ENCODE results near the gene BAIAP2.

The BAIAP2 gene

GRCh38 chr17:81097134-81097942 lies 62.4 kb downstream of the BAIAP2 start:
- H3K9me3 ChIP-seq (ENCODE audit: control insufficient read depth in 1 of 2, low read length in 2 of 2): no peaks in the 10 kb centered on the region
- no peak overlapping the region for H3K9ac ChIP-seq (ENCODE audit: low read depth in 1 of 2, low read length in 2 of 2)
- H3K27me3 ChIP-seq (ENCODE audit: control insufficient read depth in 1 of 2, insufficient read depth in 2 of 2, low read length in 2 of 2): no peaks in the 10 kb centered on the region
- H3K4me1 ChIP-seq (ENCODE audit: control insufficient read depth in 1 of 2, insufficient read depth in 2 of 2, low read length in 2 of 2): peaks cover 26 to 46% of the 10 kb centered on the region in 2 donors
- no peaks in the 10 kb centered on the region for H3K36me3 ChIP-seq (ENCODE audit: control insufficient read depth in 1 of 2, insufficient read depth in 2 of 2, low read length in 2 of 2)
- H3K4me3 ChIP-seq (ENCODE audit: low read depth in 1 of 2, low read length in 2 of 2): peak overlapping the region in 1 of 2 donors; percentile 40
- H3K27ac ChIP-seq (ENCODE audit: low read depth, low read length): no peak overlapping the region

GRCh38 chr17:81097943-81098308 lies 63.0 kb downstream of the BAIAP2 start:
- no peak overlapping the region for H3K27ac ChIP-seq (ENCODE audit: low read depth, low read length)
- H3K9me3 ChIP-seq (ENCODE audit: control insufficient read depth in 1 of 2, low read length in 2 of 2): no peaks in the 10 kb centered on the region
- H3K4me3 ChIP-seq (ENCODE audit: low read depth in 1 of 2, low read length in 2 of 2): no peak overlapping the region
- peaks cover 26 to 46% of the 10 kb centered on the region in 2 donors for H3K4me1 ChIP-seq (ENCODE audit: control insufficient read depth in 1 of 2, insufficient read depth in 2 of 2, low read length in 2 of 2)
- H3K27me3 ChIP-seq (ENCODE audit: control insufficient read depth in 1 of 2, insufficient read depth in 2 of 2, low read length in 2 of 2): no peaks in the 10 kb centered on the region
- H3K36me3 ChIP-seq (ENCODE audit: control insufficient read depth in 1 of 2, insufficient read depth in 2 of 2, low read length in 2 of 2): no peaks in the 10 kb centered on the region
- no peak overlapping the region for H3K9ac ChIP-seq (ENCODE audit: low read depth in 1 of 2, low read length in 2 of 2)

GRCh38 chr17:81099888-81100287 lies 64.9 kb downstream of the BAIAP2 start:
- Histone ChIP-seq H3K27me3 (ENCODE audit: control insufficient read depth in 1 of 2, insufficient read depth in 2 of 2, low read length in 2 of 2) (no peaks in the 10 kb centered on the region), H3K9me3 (ENCODE audit: control insufficient read depth in 1 of 2, low read length in 2 of 2) (no peaks in the 10 kb centered on the region), H3K4me3 (ENCODE audit: low read depth in 1 of 2, low read length in 2 of 2) (no peak overlapping the region), H3K9ac (ENCODE audit: low read depth in 1 of 2, low read length in 2 of 2) (no peak overlapping the region), H3K36me3 (ENCODE audit: control insufficient read depth in 1 of 2, insufficient read depth in 2 of 2, low read length in 2 of 2) (peaks cover 0 to 6% of the 10 kb centered on the region in 2 donors), H3K27ac (ENCODE audit: low read depth, low read length) (no peak overlapping the region), H3K4me1 (ENCODE audit: control insufficient read depth in 1 of 2, insufficient read depth in 2 of 2, low read length in 2 of 2) (peaks cover 17 to 35% of the 10 kb centered on the region in 2 donors)

GRCh38 chr17:81100668-81101067 lies 65.7 kb downstream of the BAIAP2 start:
- Histone ChIP-seq H3K36me3 (ENCODE audit: control insufficient read depth in 1 of 2, insufficient read depth in 2 of 2, low read length in 2 of 2) (peaks cover 0 to 6% of the 10 kb centered on the region in 2 donors), H3K9me3 (ENCODE audit: control insufficient read depth in 1 of 2, low read length in 2 of 2) (no peaks in the 10 kb centered on the region), H3K4me1 (ENCODE audit: control insufficient read depth in 1 of 2, insufficient read depth in 2 of 2, low read length in 2 of 2) (peaks cover 9 to 29% of the 10 kb centered on the region in 2 donors), H3K4me3 (ENCODE audit: low read depth in 1 of 2, low read length in 2 of 2) (no peak overlapping the region), H3K27ac (ENCODE audit: low read depth, low read length) (no peak overlapping the region), H3K27me3 (ENCODE audit: control insufficient read depth in 1 of 2, insufficient read depth in 2 of 2, low read length in 2 of 2) (no peaks in the 10 kb centered on the region), H3K9ac (ENCODE audit: low read depth in 1 of 2, low read length in 2 of 2) (no peak overlapping the region)

GRCh38 chr17:81101614-81102306 lies 66.8 kb downstream of the BAIAP2 start:
- H3K36me3 ChIP-seq (ENCODE audit: control insufficient read depth in 1 of 2, insufficient read depth in 2 of 2, low read length in 2 of 2): peaks cover 0 to 6% of the 10 kb centered on the region in 2 donors
- H3K27ac ChIP-seq (ENCODE audit: low read depth, low read length): no peak overlapping the region
- H3K9ac ChIP-seq (ENCODE audit: low read depth in 1 of 2, low read length in 2 of 2): no peak overlapping the region
- H3K4me1 ChIP-seq (ENCODE audit: control insufficient read depth in 1 of 2, insufficient read depth in 2 of 2, low read length in 2 of 2): peaks cover 4 to 22% of the 10 kb centered on the region in 2 donors
- no peaks in the 10 kb centered on the region for H3K27me3 ChIP-seq (ENCODE audit: control insufficient read depth in 1 of 2, insufficient read depth in 2 of 2, low read length in 2 of 2)
- no peak overlapping the region for H3K4me3 ChIP-seq (ENCODE audit: low read depth in 1 of 2, low read length in 2 of 2)
- no peaks in the 10 kb centered on the region for H3K9me3 ChIP-seq (ENCODE audit: control insufficient read depth in 1 of 2, low read length in 2 of 2)

GRCh38 chr17:81102352-81102751 lies 67.4 kb downstream of the BAIAP2 start:
- no peak overlapping the region for H3K9ac ChIP-seq (ENCODE audit: low read depth in 1 of 2, low read length in 2 of 2)
- no peak overlapping the region for H3K27ac ChIP-seq (ENCODE audit: low read depth, low read length)
- peaks cover 0 to 6% of the 10 kb centered on the region in 2 donors for H3K36me3 ChIP-seq (ENCODE audit: control insufficient read depth in 1 of 2, insufficient read depth in 2 of 2, low read length in 2 of 2)
- H3K9me3 ChIP-seq (ENCODE audit: control insufficient read depth in 1 of 2, low read length in 2 of 2): no peaks in the 10 kb centered on the region
- H3K4me1 ChIP-seq (ENCODE audit: control insufficient read depth in 1 of 2, insufficient read depth in 2 of 2, low read length in 2 of 2): peaks cover 0 to 16% of the 10 kb centered on the region in 2 donors
- H3K4me3 ChIP-seq (ENCODE audit: low read depth in 1 of 2, low read length in 2 of 2): no peak overlapping the region
- no peaks in the 10 kb centered on the region for H3K27me3 ChIP-seq (ENCODE audit: control insufficient read depth in 1 of 2, insufficient read depth in 2 of 2, low read length in 2 of 2)

- Histone ChIP-seq H3K27ac (ENCODE audit: low read depth, low read length) (no peak overlapping the region), H3K27me3 (ENCODE audit: control insufficient read depth in 1 of 2, insufficient read depth in 2 of 2, low read length in 2 of 2) (no peaks in the 10 kb centered on the region), H3K9me3 (ENCODE audit: control insufficient read depth in 1 of 2, low read length in 2 of 2) (no peaks in the 10 kb centered on the region), H3K36me3 (ENCODE audit: control insufficient read depth in 1 of 2, insufficient read depth in 2 of 2, low read length in 2 of 2) (peaks cover 0 to 6% of the 10 kb centered on the region in 2 donors), H3K4me3 (ENCODE audit: low read depth in 1 of 2, low read length in 2 of 2) (no peak overlapping the region), H3K9ac (ENCODE audit: low read depth in 1 of 2, low read length in 2 of 2) (no peak overlapping the region), H3K4me1 (ENCODE audit: control insufficient read depth in 1 of 2, insufficient read depth in 2 of 2, low read length in 2 of 2) (peaks cover 0 to 11% of the 10 kb centered on the region in 2 donors)
Measured at GRCh38 chr17:81102869-81103268, 67.9 kb downstream of the BAIAP2 start.

GRCh38 chr17:81103379-81103778 lies 68.4 kb downstream of the BAIAP2 start:
- no peak overlapping the region for H3K9ac ChIP-seq (ENCODE audit: low read depth in 1 of 2, low read length in 2 of 2)
- no peaks in the 10 kb centered on the region for H3K9me3 ChIP-seq (ENCODE audit: control insufficient read depth in 1 of 2, low read length in 2 of 2)
- H3K36me3 ChIP-seq (ENCODE audit: control insufficient read depth in 1 of 2, insufficient read depth in 2 of 2, low read length in 2 of 2): peaks cover 0 to 6% of the 10 kb centered on the region in 2 donors
- peaks cover 0 to 10% of the 10 kb centered on the region in 2 donors for H3K4me1 ChIP-seq (ENCODE audit: control insufficient read depth in 1 of 2, insufficient read depth in 2 of 2, low read length in 2 of 2)
- H3K27ac ChIP-seq (ENCODE audit: low read depth, low read length): no peak overlapping the region
- no peaks in the 10 kb centered on the region for H3K27me3 ChIP-seq (ENCODE audit: control insufficient read depth in 1 of 2, insufficient read depth in 2 of 2, low read length in 2 of 2)
- no peak overlapping the region for H3K4me3 ChIP-seq (ENCODE audit: low read depth in 1 of 2, low read length in 2 of 2)

GRCh38 chr17:81106716-81107115 lies 71.8 kb downstream of the BAIAP2 start:
- H3K4me1 ChIP-seq (ENCODE audit: control insufficient read depth in 1 of 2, insufficient read depth in 2 of 2, low read length in 2 of 2): peaks cover 0 to 6% of the 10 kb centered on the region in 2 donors
- H3K4me3 ChIP-seq (ENCODE audit: low read depth in 1 of 2, low read length in 2 of 2): no peak overlapping the region
- peaks cover 0 to 6% of the 10 kb centered on the region in 2 donors for H3K36me3 ChIP-seq (ENCODE audit: control insufficient read depth in 1 of 2, insufficient read depth in 2 of 2, low read length in 2 of 2)
- H3K27me3 ChIP-seq (ENCODE audit: control insufficient read depth in 1 of 2, insufficient read depth in 2 of 2, low read length in 2 of 2): no peaks in the 10 kb centered on the region
- H3K9ac ChIP-seq (ENCODE audit: low read depth in 1 of 2, low read length in 2 of 2): no peak overlapping the region
- H3K9me3 ChIP-seq (ENCODE audit: control insufficient read depth in 1 of 2, low read length in 2 of 2): no peaks in the 10 kb centered on the region
- no peak overlapping the region for H3K27ac ChIP-seq (ENCODE audit: low read depth, low read length)

GRCh38 chr17:81108220-81108619 lies 73.3 kb downstream of the BAIAP2 start:
- Histone ChIP-seq H3K4me1 (ENCODE audit: control insufficient read depth in 1 of 2, insufficient read depth in 2 of 2, low read length in 2 of 2) (peaks cover 0 to 3% of the 10 kb centered on the region in 2 donors), H3K27me3 (ENCODE audit: control insufficient read depth in 1 of 2, insufficient read depth in 2 of 2, low read length in 2 of 2) (no peaks in the 10 kb centered on the region), H3K9me3 (ENCODE audit: control insufficient read depth in 1 of 2, low read length in 2 of 2) (no peaks in the 10 kb centered on the region), H3K4me3 (ENCODE audit: low read depth in 1 of 2, low read length in 2 of 2) (no peak overlapping the region), H3K9ac (ENCODE audit: low read depth in 1 of 2, low read length in 2 of 2) (no peak overlapping the region), H3K27ac (ENCODE audit: low read depth, low read length) (no peak overlapping the region), H3K36me3 (ENCODE audit: control insufficient read depth in 1 of 2, insufficient read depth in 2 of 2, low read length in 2 of 2) (peaks cover 0 to 6% of the 10 kb centered on the region in 2 donors)

All from duodenal mucosa (tissue), 2 donors.